Measurements from ENCODE around the gene ARHGAP22. TPM values are rescaled to one million over a fixed set of nuclear protein-coding genes. Genes with fewer than 3 reads are reported as not detected.

The ARHGAP22 gene
- total RNA-seq, 1 experiment from 2014 or later, result 1.8 TPM

DNA sequence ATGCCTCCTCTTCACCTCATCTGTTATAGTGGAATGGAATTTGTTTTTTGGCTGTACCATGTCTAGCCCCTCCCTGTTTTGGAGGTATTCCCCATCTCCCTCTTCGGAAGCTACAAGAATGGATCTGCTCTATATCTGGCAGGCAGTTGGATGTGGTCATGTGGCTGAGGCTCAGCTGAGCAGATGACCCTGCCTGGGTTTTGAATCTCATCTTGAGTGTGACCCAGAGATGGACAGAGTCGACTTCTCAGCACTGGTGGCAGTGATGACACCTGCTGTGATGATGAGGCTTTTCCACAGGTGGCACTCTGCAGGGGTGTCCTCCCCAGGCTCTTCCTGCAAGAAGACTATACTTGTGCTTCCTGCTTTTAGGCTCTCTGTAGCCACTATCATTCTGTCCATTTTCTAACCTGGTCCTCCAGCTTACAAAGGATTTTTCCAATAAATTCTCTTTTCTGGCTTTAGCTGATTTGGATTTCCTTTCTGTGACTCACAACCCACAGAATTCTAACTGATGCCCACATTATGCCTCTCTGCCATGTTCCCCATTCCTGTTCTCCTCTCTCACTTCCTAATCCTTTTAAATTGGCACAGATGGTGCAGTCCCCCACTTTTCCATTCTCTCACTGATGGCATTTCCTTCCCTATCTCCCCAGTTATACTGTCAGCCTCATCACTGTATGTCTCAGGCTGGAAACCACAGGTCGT lies 7.5 kb upstream of the ARHGAP22 start:
- ATAC-seq, result no peak
- Histone ChIP-seq H3K27me3 (ENCODE audit: control insufficient read depth, insufficient read depth, low read length) (no peaks in the 10 kb centered on the region; the same call in none of the 2 replicates), H3K4me3 (ENCODE audit: low read depth in 2 of 2, low read length in 2 of 2) (no peak overlapping the region), H3K36me3 (ENCODE audit: control insufficient read depth, insufficient read depth, low read length) (no peaks in the 10 kb centered on the region), H3K9me3 (ENCODE audit: control insufficient read depth, insufficient read depth, low read depth, low read length) (no peaks in the 10 kb centered on the region; the same call in 1 of the 2 replicates), H3K4me1 (ENCODE audit: control insufficient read depth, insufficient read depth, low read length) (no peaks in the 10 kb centered on the region), H3K27ac (ENCODE audit: low read length) (no peak overlapping the region)
- intact Hi-C loops (cut with micrococcal nuclease; ENCODE audit: unreplicated experiment) (no loop called here), in situ Hi-C loops (cut with HindIII; ENCODE audit: low pct_unique_long_range_greater_than_20kb, low sequenced_read_pairs) (no loop called here)
- ChIA-PET POLR2A (no interaction called here), CTCF (interaction anchor here (1.1 kb wide), 1 partner anchor 46 kb away, joined by 3 read pairs; no protein-coding TSS in a partner anchor)
- TF ChIP-seq, protein P1, sequence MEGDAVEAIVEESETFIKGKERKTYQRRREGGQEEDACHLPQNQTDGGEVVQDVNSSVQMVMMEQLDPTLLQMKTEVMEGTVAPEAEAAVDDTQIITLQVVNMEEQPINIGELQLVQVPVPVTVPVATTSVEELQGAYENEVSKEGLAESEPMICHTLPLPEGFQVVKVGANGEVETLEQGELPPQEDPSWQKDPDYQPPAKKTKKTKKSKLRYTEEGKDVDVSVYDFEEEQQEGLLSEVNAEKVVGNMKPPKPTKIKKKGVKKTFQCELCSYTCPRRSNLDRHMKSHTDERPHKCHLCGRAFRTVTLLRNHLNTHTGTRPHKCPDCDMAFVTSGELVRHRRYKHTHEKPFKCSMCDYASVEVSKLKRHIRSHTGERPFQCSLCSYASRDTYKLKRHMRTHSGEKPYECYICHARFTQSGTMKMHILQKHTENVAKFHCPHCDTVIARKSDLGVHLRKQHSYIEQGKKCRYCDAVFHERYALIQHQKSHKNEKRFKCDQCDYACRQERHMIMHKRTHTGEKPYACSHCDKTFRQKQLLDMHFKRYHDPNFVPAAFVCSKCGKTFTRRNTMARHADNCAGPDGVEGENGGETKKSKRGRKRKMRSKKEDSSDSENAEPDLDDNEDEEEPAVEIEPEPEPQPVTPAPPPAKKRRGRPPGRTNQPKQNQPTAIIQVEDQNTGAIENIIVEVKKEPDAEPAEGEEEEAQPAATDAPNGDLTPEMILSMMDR (IDR thresholded peaks at IDR 0.05), result no peak
- no peak for TF ChIP-seq REST (IDR thresholded peaks at IDR 0.05; ENCODE audit: insufficient read depth in 1 of 2, low read depth in 2 of 2, low read length in 1 of 2)
- TF ChIP-seq SIN3A (IDR thresholded peaks at IDR 0.05; ENCODE audit: borderline replicate concordance, insufficient read depth, low read depth, low read length), result no peak
- TF ChIP-seq TCF7L2 (IDR thresholded peaks at IDR 0.05; ENCODE audit: low read depth, low read length), result no peak
- no peak for TF ChIP-seq POLR2AphosphoS5 (IDR thresholded peaks at IDR 0.05; ENCODE audit: low read depth, low read length)
- BruUV-seq (replicated peaks), result no TSS peak
- DNase-seq (ENCODE audit: low read depth, low spot score), result no peak

- no peaks in the 10 kb centered on the region for H3K4me1 ChIP-seq (ENCODE audit: control insufficient read depth, insufficient read depth, low read length)
- ATAC-seq, result no peak
- H3K27me3 ChIP-seq (ENCODE audit: control insufficient read depth, insufficient read depth, low read length), result no peaks in the 10 kb centered on the region; the same call in 1 of the 2 replicates
- no peak for DNase-seq (ENCODE audit: low read depth, low spot score)
- intact Hi-C loops (cut with micrococcal nuclease; ENCODE audit: unreplicated experiment) (no loop called here), in situ Hi-C loops (cut with HindIII; ENCODE audit: low pct_unique_long_range_greater_than_20kb, low sequenced_read_pairs) (no loop called here)
- H3K27ac ChIP-seq (ENCODE audit: low read length), result no peak overlapping the region
- H3K9me3 ChIP-seq (ENCODE audit: control insufficient read depth, insufficient read depth, low read depth, low read length), result no peaks in the 10 kb centered on the region; the same call in 1 of the 2 replicates
- BruUV-seq (replicated peaks), result no TSS peak
- TF ChIP-seq, protein P1 (IDR thresholded peaks at IDR 0.05), result no peak
- TF ChIP-seq SIN3A (IDR thresholded peaks at IDR 0.05; ENCODE audit: borderline replicate concordance, insufficient read depth, low read depth, low read length), result no peak
- no peak for TF ChIP-seq POLR2AphosphoS5 (IDR thresholded peaks at IDR 0.05; ENCODE audit: low read depth, low read length)
- TF ChIP-seq TCF7L2 (IDR thresholded peaks at IDR 0.05; ENCODE audit: low read depth, low read length), result no peak
- no peak for TF ChIP-seq REST (IDR thresholded peaks at IDR 0.05; ENCODE audit: insufficient read depth in 1 of 2, low read depth in 2 of 2, low read length in 1 of 2)
- H3K4me3 ChIP-seq (ENCODE audit: low read depth in 2 of 2, low read length in 2 of 2), result no peak overlapping the region
- POLR2A ChIA-PET, result interaction anchor here (0.6 kb wide), 1 partner anchor 45 kb away, joined by 3 read pairs; no protein-coding TSS in a partner anchor
- CTCF ChIA-PET, result interaction anchor here (1.1 kb wide), 1 partner anchor 47 kb away, joined by 3 read pairs; no protein-coding TSS in a partner anchor
- no peaks in the 10 kb centered on the region for H3K36me3 ChIP-seq (ENCODE audit: control insufficient read depth, insufficient read depth, low read length)
These were observed 6.3 kb upstream of the ARHGAP22 start for GRCh38 chr10:48611133-48611532.
